GM18526 (cell line): ENCODE results near the gene KCTD8.

ENCODE experiments used
- POLR2A ChIP-seq: IDR thresholded peaks from 3 replicates; pipeline ENCODE4 v1.6.1; 2011; ENCODE audit not compliant: insufficient read length; ENCODE audit errors: extremely low read depth

KCTD8 gene

GRCh38 chr4:44147571-44148075 is 301.0 kb downstream of the KCTD8 start:
- no peak for TF ChIP-seq POLR2A

- TF ChIP-seq POLR2A: no peak
Measured at GRCh38 chr4:44146516-44146915, 302.1 kb downstream of the KCTD8 start.

- TF ChIP-seq POLR2A: no peak
Measured at GRCh38 chr4:44145868-44146267, 302.7 kb downstream of the KCTD8 start.

GRCh38 chr4:44132526-44132925 is 316.1 kb downstream of the KCTD8 start:
- TF ChIP-seq POLR2A: no peak
